Ovary (tissue), 9 donors: ENCODE results near the gene RSPH9. TPM values are rescaled to one million over a fixed set of nuclear protein-coding genes. Genes with fewer than 3 reads are reported as not detected.

ENCODE experiments used
- DNase-seq, 5 donors: peaks; one replicate each; pipeline ENCODE4 v3.0.0-alpha.2; 2019 to 2020
- H3K27ac ChIP-seq, 2 donors: fragments of 200-600 bp; one replicate each; pipeline versions ENCODE4 v1.5.1 to v1.8.0; 2019 to 2022
- H3K27me3 ChIP-seq: fragments of 200-600 bp; one replicate; pipeline ENCODE4 v1.8.0; 2022
- H3K36me3 ChIP-seq: fragments of 200-600 bp; sonication (generic); one replicate; pipeline ENCODE4 v1.5.1; 2019
- H3K4me1 ChIP-seq: one replicate; pipeline ENCODE4 v1.8.1; 2013; ENCODE audit warnings: mild to moderate bottlenecking, moderate library complexity; ENCODE audit not compliant: insufficient read depth
- H3K4me3 ChIP-seq: fragments of 200-600 bp; sonication (generic); one replicate; pipeline ENCODE4 v1.5.1; 2017
- H3K9me3 ChIP-seq, 2 donors: fragments of 200-600 bp in 1 of 2; sonication (generic) in 1 of 2; one replicate each; pipeline versions ENCODE4 v1.5.1 to v1.8.1; 2013 to 2019; ENCODE audit warnings: mild to moderate bottlenecking in 1 of 2, moderate library complexity in 1 of 2
- EP300 ChIP-seq: sonication (generic); formaldehyde crosslinking; IDR thresholded peaks from one replicate; pipeline ENCODE4 v1.6.1; 2017; ENCODE audit warnings: antibody characterized with exemption
- POLR2A ChIP-seq: fragments of 450-650 bp; IDR thresholded peaks from one replicate; pipeline ENCODE4 v1.6.1; 2017; ENCODE audit warnings: antibody characterized with exemption, mild to moderate bottlenecking, moderate library complexity
- WGBS, 3 donors: extraction: QIAGEN DNeasy Blood & Tissue Kit in 1 of 3; methylation state at CpG; one replicate each; pipeline versions ENCODE4 v1.1.5 to v1.1.7; 2013 to 2017; 5-methylcytosine and 5-hydroxymethylcytosine counted together
- intact Hi-C, 4 donors: fragments of 100-400 bp; cut with DNase I; formaldehyde crosslinking; loops; one replicate each; pipeline versions ENCODE4 v1.11.0 to v1.15.1; 2022 to 2023
- polyA plus RNA-seq, 2 donors: library from polyadenylated mRNA; stranded (reverse); fragments of 200-250 nt in 1 of 2; fragments of 350-450 nt in 1 of 2; fragmentation: Illumina TruSeq in 1 of 2; extraction: RNeasy Lipid Tissue Mini Kit (QIAGEN cat#74804) in 1 of 2; gene quantifications; one replicate each; pipeline ENCODE4 v1.2.3, GENCODE V29; 2013 to 2014
- total RNA-seq, 7 donors: library from RNA; depleted of rRNA in 2 of 7; stranded (reverse); fragments of >200 nt in 2 of 7; fragmentation: NEBNext Ultra II Directional in 3 of 7; extraction: Animal tissue kit (Norgen Biotek cat#: 25700) in 3 of 7; gene quantifications; one replicate each; pipeline versions ENCODE4 v1.1.0 to v1.2.4, GENCODE V29; 2016 to 2023
- TF ChIP-seq, protein P1 (sequence below), 3 donors: fragments of 450-650 bp in 2 of 3; fragments of 200-600 bp in 1 of 3; IDR thresholded peaks; one replicate each; pipeline versions ENCODE4 v1.5.1 to v1.8.0; 2016 to 2022; ENCODE audit warnings: antibody characterized with exemption in 3 of 3, mild to moderate bottlenecking in 1 of 3
- donor health status: DM: no; HTN: no; CAD: no; lungs with moderate emphysema.
- donor health status: DM: no; HTN: no; CAD: no.
- donor health status: Bipolar disorder and iron deficiency.
- donor health status: DM: yes; HTN: yes; CAD: no.
- donor health status: DM: no; HTN: no; CAD: no.
- donor health status: DM: yes; HTN: yes; CAD: no.

Gene RSPH9
- total and polyA plus RNA-seq, 9 donors, result 0.20 to 4.7 (median 0.44) TPM; not detected in 1

DNA sequence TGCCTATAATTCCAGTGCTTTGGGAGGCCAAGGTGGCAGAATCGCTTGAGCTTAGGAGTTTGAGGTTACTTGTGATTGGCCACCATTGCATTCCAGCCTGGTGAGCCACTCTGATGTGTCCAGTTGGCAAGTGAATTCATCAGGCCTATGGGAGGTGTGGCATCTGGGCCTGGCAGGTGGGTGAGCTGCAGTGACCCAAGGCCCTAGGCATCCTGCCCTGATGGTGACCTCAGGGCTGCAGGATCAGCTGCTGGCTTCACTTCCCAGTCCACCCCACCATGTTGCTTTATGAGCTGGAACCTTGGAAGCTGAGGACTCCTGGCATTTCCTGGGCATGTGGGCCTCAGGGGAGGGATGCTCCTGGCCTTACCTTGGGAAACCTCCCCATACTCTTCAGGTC lies 20.5 kb downstream of the RSPH9 start:
- TF ChIP-seq POLR2A, result no peak
- no peak for TF ChIP-seq EP300
- TF ChIP-seq, protein P1, sequence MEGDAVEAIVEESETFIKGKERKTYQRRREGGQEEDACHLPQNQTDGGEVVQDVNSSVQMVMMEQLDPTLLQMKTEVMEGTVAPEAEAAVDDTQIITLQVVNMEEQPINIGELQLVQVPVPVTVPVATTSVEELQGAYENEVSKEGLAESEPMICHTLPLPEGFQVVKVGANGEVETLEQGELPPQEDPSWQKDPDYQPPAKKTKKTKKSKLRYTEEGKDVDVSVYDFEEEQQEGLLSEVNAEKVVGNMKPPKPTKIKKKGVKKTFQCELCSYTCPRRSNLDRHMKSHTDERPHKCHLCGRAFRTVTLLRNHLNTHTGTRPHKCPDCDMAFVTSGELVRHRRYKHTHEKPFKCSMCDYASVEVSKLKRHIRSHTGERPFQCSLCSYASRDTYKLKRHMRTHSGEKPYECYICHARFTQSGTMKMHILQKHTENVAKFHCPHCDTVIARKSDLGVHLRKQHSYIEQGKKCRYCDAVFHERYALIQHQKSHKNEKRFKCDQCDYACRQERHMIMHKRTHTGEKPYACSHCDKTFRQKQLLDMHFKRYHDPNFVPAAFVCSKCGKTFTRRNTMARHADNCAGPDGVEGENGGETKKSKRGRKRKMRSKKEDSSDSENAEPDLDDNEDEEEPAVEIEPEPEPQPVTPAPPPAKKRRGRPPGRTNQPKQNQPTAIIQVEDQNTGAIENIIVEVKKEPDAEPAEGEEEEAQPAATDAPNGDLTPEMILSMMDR (IDR thresholded peaks at IDR 0.05), result no peak

DNA sequence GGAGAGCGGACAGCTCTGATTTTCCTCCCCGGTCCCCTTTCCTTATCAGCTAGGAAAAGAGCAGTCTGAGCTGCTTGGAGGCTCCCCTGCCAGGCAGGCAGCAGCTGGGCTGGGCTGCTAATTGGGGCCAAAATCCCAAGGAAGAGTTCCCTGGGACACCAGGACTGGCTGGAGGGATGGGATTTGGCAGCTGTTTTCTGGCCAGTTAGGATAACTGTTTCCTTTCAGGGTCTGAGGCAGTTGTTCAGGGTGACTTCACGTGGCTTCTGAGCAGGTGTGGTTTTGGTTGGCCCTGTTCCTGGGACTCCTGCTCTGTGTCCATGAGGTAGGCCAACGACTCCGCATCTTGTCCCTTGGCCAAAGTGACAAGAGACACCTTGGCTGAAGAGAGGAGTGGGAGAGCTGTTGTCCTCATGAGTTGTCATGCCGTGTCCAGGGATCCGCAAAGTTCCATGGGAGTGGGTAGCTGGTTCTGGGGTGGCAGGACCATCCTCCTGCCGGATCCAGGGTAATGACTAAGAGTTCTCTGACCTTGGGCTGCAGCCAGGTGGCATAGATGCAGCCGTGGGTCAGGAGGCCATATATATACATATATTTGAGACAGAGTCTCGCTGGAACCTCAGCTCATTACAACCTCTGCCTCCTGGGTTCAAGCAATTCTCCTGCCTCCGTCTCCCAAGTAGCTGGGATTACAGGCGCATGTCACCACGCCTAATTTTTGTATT lies 21.5 kb downstream of the RSPH9 start:
- H3K9me3 ChIP-seq, result no peaks in the 10 kb centered on the region
- intact Hi-C loops, result loop anchor here (2.0 to 10.0 kb wide), 5 partner anchors 91 to 412 kb away; partner anchors contain the start of gene VEGFA (in 2 of the 4)
- H3K27ac ChIP-seq, result no peak overlapping the region
- no peaks in the 10 kb centered on the region for H3K27me3 ChIP-seq
- 40 to 61% (median 42%) methylated on average over 13 of the region's 13 CpGs for WGBS, 3 donors
- DNase-seq, result no peak
- no peak overlapping the region for H3K4me3 ChIP-seq
- no peaks in the 10 kb centered on the region for H3K36me3 ChIP-seq
- peaks cover 9% of the 10 kb centered on the region for H3K4me1 ChIP-seq
- TF ChIP-seq, protein P1 (IDR thresholded peaks at IDR 0.05), result no peak
- TF ChIP-seq POLR2A, result no peak
- no peak for TF ChIP-seq EP300

More for the DNA sequence above, 20.5 kb downstream of the RSPH9 start:
- H3K27me3 ChIP-seq, result no peaks in the 10 kb centered on the region
- no peaks in the 10 kb centered on the region for H3K36me3 ChIP-seq
- no peaks in the 10 kb centered on the region for H3K9me3 ChIP-seq
- no peak overlapping the region for H3K4me3 ChIP-seq
- peaks cover 9% of the 10 kb centered on the region for H3K4me1 ChIP-seq
- WGBS, 3 donors, result 88 to 93% (median 90%) methylated on average over 1 of the region's 1 CpG
- intact Hi-C loops, result loop anchor here in 3 of 4 donors (5.0 to 10.0 kb wide), 4 partner anchors 92 to 412 kb away; partner anchors contain the start of gene VEGFA (in 2 of the 3)
- no peak overlapping the region for H3K27ac ChIP-seq
- no peak for DNase-seq

DNA sequence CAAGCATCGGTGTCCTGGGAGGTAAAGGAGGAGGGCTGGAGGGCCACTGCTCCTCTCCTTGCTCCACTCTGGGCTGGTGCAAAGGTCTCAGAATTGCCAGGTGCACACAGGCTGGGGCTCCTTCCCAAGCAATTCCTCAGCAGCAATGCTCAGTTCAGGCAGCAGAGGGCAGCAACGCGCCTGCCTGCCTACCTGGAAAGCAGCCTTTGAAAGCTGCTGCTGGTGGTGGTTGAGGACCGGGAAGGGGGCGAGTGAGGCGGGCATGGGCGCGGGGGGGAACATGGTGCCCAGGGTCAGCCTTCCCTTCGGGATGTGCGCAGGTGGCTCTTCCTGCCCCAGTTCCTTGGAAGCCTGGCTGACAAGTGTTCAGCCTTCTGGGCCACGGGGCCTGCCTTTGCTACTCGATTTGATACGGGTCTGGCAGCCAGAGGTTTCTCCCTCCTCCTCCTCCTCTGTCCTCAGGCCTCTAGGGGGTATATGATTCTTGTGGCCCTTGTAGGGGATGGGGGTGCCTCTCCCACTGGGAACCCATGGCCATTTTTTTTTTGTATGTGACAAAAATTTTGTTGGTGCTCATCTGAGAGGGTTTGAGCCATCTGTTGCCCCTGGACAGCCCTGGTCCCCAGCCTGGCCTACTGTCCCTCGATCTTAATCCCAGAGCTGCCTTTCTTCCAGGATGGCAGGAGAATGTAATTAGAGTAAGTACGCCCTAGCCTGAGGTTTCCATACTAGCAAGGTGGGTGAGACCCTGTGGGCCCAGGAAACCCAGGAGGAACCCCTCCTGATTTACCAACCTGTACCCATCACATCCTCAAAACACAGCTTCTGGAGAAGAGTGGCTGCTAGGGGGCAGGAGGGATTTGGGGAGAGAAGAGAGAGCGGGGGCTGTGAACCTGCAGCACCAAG lies 22.7 kb downstream of the RSPH9 start:
- intact Hi-C loops, result loop anchor here (2.0 to 10.0 kb wide), 6 partner anchors 90 to 411 kb away; partner anchors contain the start of gene VEGFA (in 2 of the 4)
- TF ChIP-seq POLR2A (peak; percentile 21), EP300 (no peak)
- TF ChIP-seq, protein P1 (IDR thresholded peaks at IDR 0.05), result peak; percentile 83 to 95 (median 94)
- WGBS, 3 donors, result 9 to 12% (median 12%) methylated on average over 15 to 16 of the region's 16 CpGs
- Histone ChIP-seq H3K27me3 (no peaks in the 10 kb centered on the region), H3K27ac (peak overlapping the region; percentile 0 to 16), H3K4me3 (no peak overlapping the region), H3K9me3 (no peaks in the 10 kb centered on the region), H3K36me3 (no peaks in the 10 kb centered on the region), H3K4me1 (peaks cover 9% of the 10 kb centered on the region)
- DNase-seq, result peak; percentile 73 to 91 (median 88)
